NCI-H146 (cell line): Measurements from ENCODE around the gene CPEB4.
A peak's percentile ranks its signal among the peaks of the same experiment; 100 is the strongest.

Experiments
- DNase-seq: peaks from one replicate; lab custom pipeline; 2025; lab: John Stamatoyannopoulos, UW

Gene CPEB4

GRCh38 chr5:173913686-173914321 lies 25.7 kb downstream of the CPEB4 start:
- no peak for DNase-seq

GRCh38 chr5:173915310-173916014 lies 27.3 kb downstream of the CPEB4 start:
- no peak for DNase-seq

GRCh38 chr5:173916233-173916632 lies 28.1 kb downstream of the CPEB4 start:
- DNase-seq = no peak

- no peak for DNase-seq
These were observed 29.9 kb downstream of the CPEB4 start for GRCh38 chr5:173917788-173918786.

- DNase-seq = no peak
These were observed 31.3 kb downstream of the CPEB4 start for GRCh38 chr5:173919443-173919842.

GRCh38 chr5:173920024-173920753 lies 32.0 kb downstream of the CPEB4 start:
- no peak for DNase-seq

GRCh38 chr5:173920866-173921555 lies 32.9 kb downstream of the CPEB4 start:
- DNase-seq = no peak

- no peak for DNase-seq
These were observed 34.4 kb downstream of the CPEB4 start for GRCh38 chr5:173922527-173922926.

- no peak for DNase-seq
These were observed 35.3 kb downstream of the CPEB4 start for GRCh38 chr5:173923218-173924095.

GRCh38 chr5:173924899-173925298 lies 36.8 kb downstream of the CPEB4 start:
- DNase-seq = no peak

- peak; percentile 22 for DNase-seq
These were observed 37.4 kb downstream of the CPEB4 start for GRCh38 chr5:173925449-173926071.

- DNase-seq = no peak
These were observed 38.2 kb downstream of the CPEB4 start for GRCh38 chr5:173926359-173926758.

GRCh38 chr5:173928871-173929574 lies 40.9 kb downstream of the CPEB4 start:
- DNase-seq = no peak

- no peak for DNase-seq
These were observed 44.6 kb downstream of the CPEB4 start for GRCh38 chr5:173932695-173933139.

- no peak for DNase-seq
These were observed 45.8 kb downstream of the CPEB4 start for GRCh38 chr5:173933901-173934300.

GRCh38 chr5:173935396-173935795 lies 47.2 kb downstream of the CPEB4 start:
- no peak for DNase-seq

- DNase-seq = no peak
These were observed 52.1 kb downstream of the CPEB4 start for GRCh38 chr5:173940269-173940668.

GRCh38 chr5:173941102-173941501 lies 53.0 kb downstream of the CPEB4 start:
- no peak for DNase-seq
